ENCODE measurements around the gene NACC2. TPM values are rescaled to one million over a fixed set of nuclear protein-coding genes. Genes with fewer than 3 reads are reported as not detected.
"Not testable (repeated sequence)": the region's sequence is repeated elsewhere in the genome, so short reads cannot be mapped to it uniquely, and the experiment has no call there.

Gene NACC2
- total RNA-seq, 1 experiment from 2014 or later: 28.3 TPM

- DNase-seq (ENCODE audit: low read depth): no peak
Measured at GRCh38 chr9:136111910-136112309, 16.8 kb upstream of the NACC2 start.

GRCh38 chr9:136111190-136111589, 16.1 kb upstream of the NACC2 start:
- DNase-seq (ENCODE audit: low read depth): no peak

- DNase-seq (ENCODE audit: low read depth): no peak
Measured at GRCh38 chr9:136110082-136111061, 15.3 kb upstream of the NACC2 start.

DNA sequence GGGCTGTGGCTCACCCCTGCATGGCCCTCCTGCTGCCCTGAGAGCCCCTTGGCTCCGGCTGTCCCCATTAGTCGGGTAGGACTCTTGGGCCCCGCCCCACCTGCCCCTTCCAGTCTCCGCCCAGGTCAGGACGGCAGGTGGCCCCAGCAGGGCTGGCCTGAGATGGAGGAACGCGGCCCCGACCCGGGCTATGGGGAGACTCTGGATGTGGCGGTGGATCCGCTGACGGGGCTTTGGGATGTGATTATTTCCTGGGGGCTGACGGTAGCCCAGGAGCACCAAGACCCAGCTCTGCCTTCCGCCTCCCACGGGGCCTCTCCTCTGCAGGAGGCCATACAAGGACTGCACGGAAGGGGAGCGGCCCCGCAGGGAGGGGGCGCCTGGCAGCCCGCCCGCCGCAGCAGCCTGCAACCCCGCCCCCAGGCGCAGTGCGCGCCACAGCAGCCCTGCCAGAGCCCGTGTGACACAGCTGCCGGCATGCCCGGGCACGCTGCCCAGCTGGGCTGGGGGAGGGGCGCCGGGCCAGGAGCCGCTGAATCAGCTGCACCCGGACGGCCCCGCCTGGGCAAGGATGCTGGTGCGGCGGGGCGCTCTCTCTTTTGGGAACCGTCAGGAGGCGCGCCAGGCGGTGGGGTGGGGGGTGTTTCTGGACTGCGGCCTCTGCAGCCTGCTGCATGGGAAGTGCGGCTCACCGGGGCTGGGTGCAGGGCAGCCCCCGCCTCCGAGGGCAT, 14.4 kb upstream of the NACC2 start:
- DNase-seq (ENCODE audit: low read depth): peak; percentile 96

DNA sequence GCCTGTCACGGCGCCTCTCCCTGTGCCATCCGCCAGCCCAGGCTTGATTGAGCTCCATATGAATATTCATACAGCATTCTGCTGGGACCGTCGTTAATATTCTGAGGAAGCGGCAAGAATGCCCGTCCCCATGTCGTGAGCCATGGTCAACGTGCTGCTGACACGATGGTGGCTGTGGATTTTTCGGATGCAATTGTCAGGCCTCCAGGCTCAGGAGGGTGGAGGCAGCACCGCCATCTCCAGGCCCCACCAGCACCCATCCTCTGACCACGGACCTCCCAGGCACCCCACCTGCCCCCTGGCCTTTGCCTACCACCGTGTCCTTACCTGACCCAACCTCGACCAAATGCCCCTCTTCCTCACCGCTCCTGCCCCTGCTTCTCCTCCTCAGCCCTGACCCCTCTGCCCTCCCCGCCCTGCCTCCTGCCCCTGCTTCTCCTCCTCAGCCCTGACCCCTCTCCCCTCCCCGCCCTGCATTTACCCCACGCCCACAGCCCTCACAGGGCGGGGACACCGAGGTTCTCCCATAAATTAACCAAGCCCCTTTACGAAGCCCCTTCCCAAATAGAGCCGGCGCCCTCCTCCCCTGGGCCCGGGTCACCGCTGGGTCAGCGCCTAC, 13.7 kb upstream of the NACC2 start:
- DNase-seq (ENCODE audit: low read depth): no peak

DNA sequence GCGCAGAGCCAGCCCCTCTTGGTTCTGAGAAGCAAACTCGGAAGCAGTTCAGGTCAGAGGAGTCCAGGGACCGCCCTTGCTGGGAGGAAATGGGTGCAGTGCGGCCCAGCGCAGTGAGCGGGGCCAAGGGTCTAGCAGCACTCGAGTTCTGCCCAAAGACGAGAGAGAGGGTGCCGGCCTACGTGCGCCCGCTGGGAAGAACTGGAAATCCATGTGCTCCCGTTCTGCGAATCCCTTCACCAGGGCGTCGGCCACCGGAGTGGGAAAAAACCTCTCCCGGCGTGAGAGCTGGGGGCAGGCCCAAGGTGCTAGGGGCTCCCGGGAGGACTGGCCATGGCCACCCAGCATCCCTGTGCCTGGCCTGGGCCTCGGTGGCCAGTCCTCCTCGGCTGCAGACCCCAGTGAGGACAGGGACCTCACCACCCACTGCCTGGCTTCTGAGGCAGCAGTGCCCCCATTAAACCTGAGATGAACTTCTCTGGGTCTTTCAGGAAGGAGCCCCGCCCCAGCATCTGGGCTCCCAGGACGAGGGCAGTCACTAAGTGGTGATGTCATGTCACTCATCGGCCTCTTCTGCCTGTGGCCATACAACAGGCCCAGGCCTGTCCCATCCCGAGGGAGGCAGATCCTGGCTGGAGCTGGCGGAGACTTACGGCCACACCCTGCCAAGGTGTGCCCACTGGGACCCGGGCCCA, 13.0 kb upstream of the NACC2 start:
- DNase-seq (ENCODE audit: low read depth): no peak

DNA sequence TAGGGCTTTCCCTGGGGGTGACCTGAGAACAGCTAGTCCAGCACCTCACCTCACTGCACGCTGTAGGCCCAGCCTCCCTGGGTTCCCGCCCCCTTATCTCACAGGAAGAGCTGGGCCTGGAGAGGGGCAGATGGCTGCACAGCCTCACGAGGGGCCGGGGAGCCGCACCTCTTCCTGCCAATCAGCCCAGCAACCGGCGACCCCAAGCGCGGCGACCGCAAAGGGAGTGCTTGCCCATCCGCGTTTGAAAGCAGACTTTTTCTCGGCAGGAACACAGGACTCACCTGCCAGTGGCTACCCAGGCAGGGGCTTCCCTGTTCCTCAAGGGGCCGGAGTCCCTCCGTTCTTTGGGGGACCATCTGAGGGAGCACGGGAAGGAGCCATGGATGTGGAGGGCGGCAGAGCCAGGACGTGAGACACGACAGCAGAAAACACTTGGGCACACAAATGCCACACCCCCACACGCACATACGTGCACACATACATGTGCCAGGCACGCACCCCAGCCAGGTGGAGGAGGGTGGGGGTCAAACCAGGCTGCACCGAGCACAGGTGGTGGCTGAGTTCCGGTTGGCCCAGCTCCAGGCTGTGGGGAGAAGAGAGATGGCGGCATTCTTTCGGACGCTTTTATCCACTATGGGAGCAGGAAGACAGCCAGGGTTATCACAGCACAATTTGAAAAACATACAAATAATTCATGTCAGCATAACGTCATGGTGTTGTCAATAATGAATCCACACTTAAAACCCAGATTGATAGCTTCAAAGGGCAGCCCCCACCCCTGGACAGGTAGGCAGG, 12.3 kb upstream of the NACC2 start:
- no peak for DNase-seq (ENCODE audit: low read depth)

- peak; percentile 38 for DNase-seq (ENCODE audit: low read depth)
Measured at GRCh38 chr9:136105398-136106135, 10.5 kb upstream of the NACC2 start.

GRCh38 chr9:136104916-136105315, 9.8 kb upstream of the NACC2 start:
- DNase-seq (ENCODE audit: low read depth): no peak

DNA sequence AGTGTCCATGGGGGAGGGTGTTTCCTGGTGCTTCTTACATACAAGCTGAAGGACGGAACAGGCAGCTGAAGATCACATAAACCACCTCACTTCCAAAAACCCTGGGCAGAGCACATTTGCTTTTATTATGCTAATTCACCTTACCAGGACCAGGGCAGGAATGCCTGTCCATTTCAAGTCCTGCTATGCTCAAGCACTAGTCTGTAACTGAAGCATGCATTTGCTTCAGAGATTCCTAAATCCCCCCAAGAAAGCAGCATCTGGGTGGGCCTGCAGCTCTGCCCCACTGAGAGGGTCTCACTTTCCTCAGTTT, 9.4 kb upstream of the NACC2 start:
- DNase-seq (ENCODE audit: low read depth): no peak

GRCh38 chr9:136103651-136104487, 8.8 kb upstream of the NACC2 start:
- DNase-seq (ENCODE audit: low read depth): no peak

GRCh38 chr9:136101615-136102074, 6.6 kb upstream of the NACC2 start:
- not testable (repeated sequence) for DNase-seq (ENCODE audit: low read depth)

- no peak for DNase-seq (ENCODE audit: low read depth)
Measured at GRCh38 chr9:136100700-136101614, 5.9 kb upstream of the NACC2 start.

DNA sequence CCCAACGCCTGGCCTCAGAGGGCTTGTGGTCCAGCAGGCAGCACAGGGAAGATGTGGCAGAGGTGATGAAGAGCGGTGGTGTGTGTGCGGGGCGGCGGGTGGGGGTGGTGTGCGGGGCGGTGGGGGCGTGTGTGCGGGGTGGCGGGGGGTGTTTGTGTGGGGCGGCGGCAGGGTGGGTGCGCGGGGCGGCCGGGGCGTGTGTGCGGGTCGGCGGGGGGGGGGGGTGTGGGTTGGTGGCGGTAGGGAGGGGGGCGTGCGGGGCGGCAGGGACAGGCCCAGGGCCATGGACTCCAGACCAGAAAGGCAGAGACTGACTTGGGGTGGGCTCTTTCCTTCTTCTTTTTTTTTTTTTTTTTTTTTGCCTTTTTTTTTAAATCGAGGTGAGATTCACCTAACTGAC, 4.5 kb upstream of the NACC2 start:
- DNase-seq (ENCODE audit: low read depth): no peak

GRCh38 chr9:136098844-136099243, 3.8 kb upstream of the NACC2 start:
- no peak for DNase-seq (ENCODE audit: low read depth)

GRCh38 chr9:136098210-136098609, 3.1 kb upstream of the NACC2 start:
- no peak for DNase-seq (ENCODE audit: low read depth)

GRCh38 chr9:136096505-136097001, 1.5 kb upstream of the NACC2 start:
- DNase-seq (ENCODE audit: low read depth): no peak
